ENCODE results near the gene GJB2.

The GJB2 gene

GRCh38 chr13:20192158-20192835 is 441 bp downstream of the GJB2 start:
- DNase-seq, result peak; percentile 14

- DNase-seq, result no peak
Measured at GRCh38 chr13:20191311-20192157, 1.2 kb downstream of the GJB2 start.

DNA sequence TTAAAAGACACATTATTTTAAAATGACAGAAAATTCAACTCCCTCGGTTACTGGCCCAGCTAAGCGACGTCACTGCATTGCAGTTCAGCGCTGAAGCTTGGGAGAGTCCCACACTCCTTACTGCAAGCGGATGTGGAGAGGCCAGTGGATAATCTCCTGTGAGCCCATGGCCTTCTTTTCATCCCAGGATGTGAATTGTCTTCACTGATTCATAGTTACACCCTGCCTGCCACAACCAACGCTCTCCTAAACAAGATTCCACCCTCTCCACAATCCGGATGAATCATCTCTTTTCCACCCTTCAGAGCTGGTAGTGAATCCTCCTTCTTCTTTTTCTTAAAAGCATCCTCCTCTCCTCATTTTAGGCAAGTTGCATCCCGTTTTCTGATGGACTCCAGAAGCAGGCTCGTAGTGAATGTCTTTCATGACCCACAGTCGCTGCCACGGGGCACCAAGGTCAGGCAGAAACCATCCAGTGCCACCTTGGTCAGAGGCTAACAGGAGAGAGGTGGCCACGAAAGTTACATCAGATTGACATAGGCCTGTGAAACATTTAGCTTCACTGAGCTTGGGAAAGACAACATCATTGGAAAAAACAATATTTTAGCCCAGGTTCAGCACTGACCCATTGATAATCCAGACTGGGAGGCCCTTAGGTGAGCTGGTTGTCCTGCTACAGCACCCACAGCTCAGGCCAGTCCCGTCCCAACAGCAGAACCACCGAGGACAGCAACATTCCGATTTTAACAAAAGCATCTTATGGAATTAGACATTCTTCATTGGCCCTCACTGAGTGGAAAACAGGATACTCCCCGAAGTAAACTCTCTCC is 2.0 kb downstream of the GJB2 start:
- DNase-seq, result no peak

DNA sequence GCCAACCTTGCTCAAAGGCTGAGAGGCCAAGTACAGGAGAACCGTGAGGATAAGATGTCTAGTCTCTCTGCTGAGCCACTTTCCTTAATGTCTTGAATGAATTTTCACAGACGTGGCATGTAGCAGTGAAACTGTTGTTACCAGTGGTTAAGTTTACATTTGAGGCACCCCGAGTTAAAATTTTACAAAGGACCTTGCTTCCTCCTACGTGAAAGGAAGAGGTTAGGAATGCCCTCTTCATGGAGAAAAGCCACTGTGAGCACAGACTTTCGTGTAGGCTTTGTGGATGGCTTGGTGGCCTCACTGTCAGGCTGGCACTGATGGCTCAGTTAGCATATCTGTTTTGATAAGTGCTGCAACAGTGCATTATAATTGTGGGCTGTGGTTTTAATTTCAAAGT is 2.7 kb downstream of the GJB2 start:
- DNase-seq, result no peak

DNA sequence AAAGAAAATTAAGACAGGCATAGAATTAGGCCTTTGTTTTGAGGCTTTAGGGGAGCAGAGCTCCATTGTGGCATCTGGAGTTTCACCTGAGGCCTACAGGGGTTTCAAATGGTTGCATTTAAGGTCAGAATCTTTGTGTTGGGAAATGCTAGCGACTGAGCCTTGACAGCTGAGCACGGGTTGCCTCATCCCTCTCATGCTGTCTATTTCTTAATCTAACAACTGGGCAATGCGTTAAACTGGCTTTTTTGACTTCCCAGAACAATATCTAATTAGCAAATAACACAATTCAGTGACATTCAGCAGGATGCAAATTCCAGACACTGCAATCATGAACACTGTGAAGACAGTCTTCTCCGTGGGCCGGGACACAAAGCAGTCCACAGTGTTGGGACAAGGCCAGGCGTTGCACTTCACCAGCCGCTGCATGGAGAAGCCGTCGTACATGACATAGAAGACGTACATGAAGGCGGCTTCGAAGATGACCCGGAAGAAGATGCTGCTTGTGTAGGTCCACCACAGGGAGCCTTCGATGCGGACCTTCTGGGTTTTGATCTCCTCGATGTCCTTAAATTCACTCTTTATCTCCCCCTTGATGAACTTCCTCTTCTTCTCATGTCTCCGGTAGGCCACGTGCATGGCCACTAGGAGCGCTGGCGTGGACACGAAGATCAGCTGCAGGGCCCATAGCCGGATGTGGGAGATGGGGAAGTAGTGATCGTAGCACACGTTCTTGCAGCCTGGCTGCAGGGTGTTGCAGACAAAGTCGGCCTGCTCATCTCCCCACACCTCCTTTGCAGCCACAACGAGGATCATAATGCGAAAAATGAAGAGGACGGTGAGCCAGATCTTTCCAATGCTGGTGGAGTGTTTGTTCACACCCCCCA is 3.8 kb downstream of the GJB2 start:
- DNase-seq, result no peak

DNA sequence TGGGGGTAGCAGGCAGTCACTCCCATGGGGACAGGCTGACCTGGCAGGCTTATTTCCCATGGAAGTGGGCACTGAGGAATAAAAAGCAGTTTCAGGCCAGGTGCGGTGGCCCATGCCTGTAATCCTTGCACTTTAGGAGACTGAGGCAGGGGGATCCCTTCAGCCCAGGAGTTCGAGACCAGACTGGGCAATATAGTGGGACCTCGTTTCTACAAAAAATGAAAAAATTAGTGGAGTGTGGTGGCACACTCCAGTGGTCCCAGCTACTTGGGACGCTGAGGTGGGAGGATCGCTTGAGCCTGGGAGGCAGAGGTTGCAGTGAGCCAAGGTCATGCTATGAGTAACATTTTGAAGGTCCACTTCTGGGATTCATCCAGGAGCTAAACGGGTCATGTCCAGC is 6.0 kb downstream of the GJB2 start:
- DNase-seq, result no peak

DNA sequence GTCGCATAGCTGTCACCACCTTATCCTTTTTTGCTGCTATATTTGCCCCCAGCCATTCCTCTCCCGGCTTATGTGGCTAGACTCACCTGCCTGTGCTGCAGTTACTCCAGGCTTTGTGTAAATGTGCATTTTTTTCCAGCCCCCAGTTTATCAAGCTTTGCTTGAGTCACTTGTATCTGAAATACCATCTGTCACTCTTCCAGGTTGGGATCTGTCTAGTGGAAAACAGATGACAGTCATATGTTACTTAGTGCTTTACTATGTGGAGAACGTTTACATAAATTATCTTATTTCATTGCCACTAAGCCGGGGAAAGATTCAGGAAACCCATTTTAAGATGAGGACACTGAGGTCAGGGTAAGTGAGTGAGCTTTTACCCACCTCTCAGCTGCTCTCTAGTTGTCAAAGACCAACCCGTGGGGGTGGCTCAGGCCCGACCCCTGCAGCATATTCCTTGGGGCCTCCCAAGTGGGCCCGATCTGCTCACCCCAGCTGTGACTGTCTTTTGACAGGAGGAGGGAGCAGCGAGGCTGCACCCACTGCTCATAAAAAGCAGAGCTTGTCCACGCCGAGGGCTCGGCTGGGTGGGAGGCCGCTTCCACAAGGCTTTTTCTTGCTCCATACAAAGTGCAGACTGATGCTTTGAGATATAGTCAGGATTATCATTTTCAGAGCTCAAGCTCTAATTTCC is 7.2 kb downstream of the GJB2 start:
- DNase-seq, result no peak

- peak; percentile 62 for DNase-seq
Measured at GRCh38 chr13:20182231-20182846, 10.4 kb downstream of the GJB2 start.

GRCh38 chr13:20181188-20181587 is 11.6 kb downstream of the GJB2 start:
- DNase-seq, result no peak

DNA sequence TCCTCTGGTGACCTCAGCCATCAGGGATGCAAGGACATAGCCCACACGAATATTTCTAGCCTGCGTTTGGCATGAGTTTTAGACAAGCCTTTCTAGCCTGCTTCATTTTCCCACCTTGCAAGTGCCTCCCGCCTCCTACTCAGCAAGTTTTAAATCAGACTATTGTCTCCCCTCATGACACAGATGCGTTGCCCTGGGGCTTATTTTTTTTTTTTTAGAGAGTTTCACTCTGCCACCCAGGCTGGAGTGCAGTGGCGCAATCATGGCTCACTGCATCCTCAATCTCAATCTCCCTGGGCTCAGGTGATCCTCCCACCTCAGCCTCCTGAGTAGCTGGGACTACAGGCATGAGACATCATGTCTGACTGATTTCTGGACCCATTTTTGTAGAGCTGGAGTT is 14.6 kb downstream of the GJB2 start:
- no peak for DNase-seq

DNA sequence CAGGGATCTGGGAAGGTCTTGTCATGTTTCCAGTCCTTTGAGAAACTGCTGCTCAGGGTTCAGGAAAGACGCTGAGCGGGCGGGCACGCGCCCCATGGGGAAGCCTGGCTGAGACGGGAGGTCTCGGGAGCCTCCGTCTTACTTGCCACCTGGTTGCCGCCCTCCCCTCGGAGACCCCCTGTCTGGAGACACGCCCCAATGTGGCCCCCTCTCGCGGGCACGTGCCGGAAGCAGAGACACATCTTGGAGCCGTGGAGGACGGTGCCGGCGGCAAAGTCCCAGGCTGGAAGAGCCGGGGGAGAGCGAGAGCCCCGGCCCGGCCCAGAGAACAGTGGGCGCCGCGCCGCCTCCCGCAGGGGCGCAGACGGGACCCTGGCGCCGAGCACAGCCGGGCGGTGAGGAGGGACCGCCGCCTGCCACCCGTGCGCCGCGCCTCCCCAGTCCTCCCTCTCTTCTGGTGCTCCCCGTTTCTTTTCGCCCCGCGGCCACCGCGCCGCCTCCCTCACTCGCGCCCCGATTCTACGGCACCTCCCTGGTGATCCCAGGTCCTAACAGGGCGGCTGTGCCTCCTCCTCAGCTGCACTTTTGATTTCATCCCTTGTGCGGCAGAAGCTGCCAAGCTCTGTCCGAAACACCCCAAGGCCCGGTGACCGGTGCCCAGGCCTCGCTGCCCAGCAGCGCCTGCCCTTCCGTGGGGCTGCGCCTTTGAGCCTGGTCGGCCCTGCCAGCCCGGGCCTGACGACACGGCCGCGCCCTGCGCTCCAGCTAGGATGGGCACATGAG is 15.5 kb downstream of the GJB2 start:
- DNase-seq, result no peak

GRCh38 chr13:20175907-20176652 is 16.7 kb downstream of the GJB2 start:
- DNase-seq, result no peak

DNA sequence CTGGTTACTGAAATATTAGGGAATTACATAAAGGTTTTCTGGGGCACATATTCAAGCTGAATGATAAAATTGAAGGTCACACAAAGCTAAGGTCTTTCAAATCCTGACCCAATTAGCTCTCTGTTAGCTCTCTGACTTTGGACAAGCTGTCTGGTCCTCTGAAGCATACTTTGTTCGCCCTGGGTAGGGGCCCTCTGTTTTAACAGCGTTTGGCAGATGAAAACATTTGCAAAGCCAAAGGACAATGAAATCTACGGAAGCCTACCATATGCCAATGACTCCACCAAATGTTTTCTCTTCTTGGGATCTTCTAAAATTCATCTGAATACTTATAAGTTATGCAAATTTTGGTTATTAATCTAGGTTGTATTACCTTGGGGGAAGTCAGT is 17.3 kb downstream of the GJB2 start:
- DNase-seq, result no peak

- peak; percentile 63 for DNase-seq
Measured at GRCh38 chr13:20174656-20175405, 17.9 kb downstream of the GJB2 start.

GRCh38 chr13:20173116-20173746 is 19.5 kb downstream of the GJB2 start:
- DNase-seq, result no peak

- no peak for DNase-seq
Measured at GRCh38 chr13:20171364-20171763, 21.4 kb downstream of the GJB2 start.

- no peak for DNase-seq
Measured at GRCh38 chr13:20170921-20171320, 21.8 kb downstream of the GJB2 start.

- DNase-seq, result no peak
Measured at GRCh38 chr13:20168396-20168795, 24.3 kb downstream of the GJB2 start.
